K562 (cell line): ENCODE measurements around the gene SLC16A2.

Experiments
- CHD1 ChIP-seq: fragments of 200-600 bp; sonication (generic); IDR thresholded peaks from one replicate; pipeline ENCODE4 v1.6.1; 2012; ENCODE audit warnings: mild to moderate bottlenecking, moderate library complexity, low read length, inconsistent platforms
- EZH2 ChIP-seq: IDR thresholded peaks from 2 replicates; pipeline ENCODE4 v1.6.1; 2012; ENCODE audit warnings: low read depth, mild to moderate bottlenecking, inconsistent platforms, low read length, borderline replicate concordance
- FOXK2 ChIP-seq, 2 experiments: fragments of 450-650 bp; IDR thresholded peaks in 1 of 2; conservative IDR thresholded peaks in 1 of 2; 2 replicates each; pipeline ENCODE4 v1.6.1; 2016; ENCODE audit warnings: low read depth in 2 of 2, mild to moderate bottlenecking in 1 of 2
- FOXM1 ChIP-seq, 2 experiments: fragments of 450-650 bp in 1 of 2; sonication (generic) in 1 of 2; formaldehyde crosslinking in 1 of 2; IDR thresholded peaks; 2 replicates each; pipeline versions ENCODE4 v1.6.1 to v1.9.0; 2017 to 2022; ENCODE audit warnings: low read depth in 2 of 2, mild to moderate bottlenecking in 2 of 2, missing genetic modification reagents in 1 of 2, moderate library complexity in 1 of 2
- POLR2G ChIP-seq: fragments of 200-400 bp; formaldehyde crosslinking; IDR thresholded peaks from 2 replicates; pipeline ENCODE4 v1.6.1; 2017; ENCODE audit warnings: low read depth, mild to moderate bottlenecking, antibody characterized with exemption, low read length, moderate library complexity
- TEAD4 ChIP-seq, 2 experiments: sonication (generic) in 1 of 2; formaldehyde crosslinking in 1 of 2; IDR thresholded peaks; 2 replicates each; pipeline versions ENCODE4 v1.6.1 to v1.8.0; 2012 to 2022; ENCODE audit warnings: borderline replicate concordance in 1 of 2, inconsistent platforms in 1 of 2, low read length in 1 of 2, mild to moderate bottlenecking in 1 of 2, missing genetic modification reagents in 1 of 2
- TF ChIP-seq, protein P1 (sequence below), 3 experiments: fragments of 200-800 bp in 1 of 3; sonication (Bioruptor generic) in 1 of 3; sonication (generic) in 1 of 3; formaldehyde crosslinking in 1 of 3; IDR thresholded peaks; 2 replicates each; pipeline versions ENCODE4 v1.6.1 to v1.8.0; 2016 to 2022; ENCODE audit warnings: mild to moderate bottlenecking in 2 of 3, missing compliant biosample characterization in 2 of 3, missing genetic modification characterization in 2 of 3, missing genetic modification reagents in 1 of 3
- TF ChIP-seq, protein P2 (sequence below), 2 experiments: IDR thresholded peaks; 2 replicates each; pipeline ENCODE4 v1.6.1; 2012; ENCODE audit warnings: improper control_type of control experiment in 2 of 2, low read depth in 2 of 2, low read length in 2 of 2, borderline replicate concordance in 1 of 2
- TF ChIP-seq, protein P3 (sequence below): fragments of 250-450 bp; sonication (Bioruptor Pico); IDR thresholded peaks from 2 replicates; pipeline ENCODE4 v1.5.1; 2021; ENCODE audit warnings: mild to moderate bottlenecking
- TF ChIP-seq, protein P4 (sequence below), 3 experiments: IDR thresholded peaks in 2 of 3; conservative IDR thresholded peaks in 1 of 3; 2 replicates each; pipeline ENCODE4 v1.5.1; 2011 to 2012; ENCODE audit warnings: low read length in 3 of 3, mild to moderate bottlenecking in 3 of 3, control low read depth in 2 of 3, improper control_type of control experiment in 1 of 3, inconsistent platforms in 1 of 3, low read depth in 1 of 3, mixed read lengths in 1 of 3, moderate library complexity in 1 of 3; ENCODE audit not compliant: insufficient read depth in 2 of 3

DNA sequence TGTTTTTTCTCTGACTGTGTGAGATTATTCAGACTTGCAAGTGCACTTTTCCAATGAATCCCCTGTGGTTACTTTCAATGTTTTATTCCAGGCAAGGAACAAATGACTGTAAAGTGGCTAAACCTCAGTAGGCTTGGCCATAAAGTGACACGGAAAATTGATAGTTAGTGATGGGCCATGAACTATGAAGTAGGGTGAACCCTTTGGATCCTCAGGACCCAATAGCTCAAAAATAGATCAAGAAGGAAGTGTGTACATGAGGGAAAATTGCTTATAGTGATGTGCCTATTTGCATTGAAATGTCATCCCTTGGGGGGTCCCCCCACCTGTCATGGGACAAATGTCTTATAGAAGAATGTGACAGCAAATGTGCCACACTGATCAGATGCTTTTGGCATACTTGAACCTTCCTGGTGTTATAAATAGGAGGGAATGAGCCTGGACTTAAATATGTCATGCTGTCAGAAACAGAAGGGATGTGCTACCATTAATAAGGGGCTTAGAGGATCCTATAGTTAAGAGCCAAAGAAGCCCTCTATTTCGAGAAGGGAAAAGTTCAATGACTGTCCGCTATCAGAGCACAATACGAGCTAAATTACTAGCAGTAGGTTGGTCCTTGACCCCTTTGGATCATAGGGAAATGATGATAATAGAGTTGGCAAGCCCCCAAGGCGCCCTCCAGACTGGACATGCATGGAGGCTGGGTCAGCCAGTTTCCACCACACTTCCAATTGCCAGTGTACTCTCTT is 30.3 kb downstream of the SLC16A2 start:
- TF ChIP-seq, protein P1, sequence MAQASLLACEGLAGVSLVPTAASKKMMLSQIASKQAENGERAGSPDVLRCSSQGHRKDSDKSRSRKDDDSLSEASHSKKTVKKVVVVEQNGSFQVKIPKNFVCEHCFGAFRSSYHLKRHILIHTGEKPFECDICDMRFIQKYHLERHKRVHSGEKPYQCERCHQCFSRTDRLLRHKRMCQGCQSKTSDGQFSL (CRISPR knock-in tag; IDR thresholded peaks at IDR 0.05) = no peak
- TF ChIP-seq, protein P1 (tag; IDR thresholded peaks at IDR 0.05) = no peak
- TF ChIP-seq, protein P2, sequence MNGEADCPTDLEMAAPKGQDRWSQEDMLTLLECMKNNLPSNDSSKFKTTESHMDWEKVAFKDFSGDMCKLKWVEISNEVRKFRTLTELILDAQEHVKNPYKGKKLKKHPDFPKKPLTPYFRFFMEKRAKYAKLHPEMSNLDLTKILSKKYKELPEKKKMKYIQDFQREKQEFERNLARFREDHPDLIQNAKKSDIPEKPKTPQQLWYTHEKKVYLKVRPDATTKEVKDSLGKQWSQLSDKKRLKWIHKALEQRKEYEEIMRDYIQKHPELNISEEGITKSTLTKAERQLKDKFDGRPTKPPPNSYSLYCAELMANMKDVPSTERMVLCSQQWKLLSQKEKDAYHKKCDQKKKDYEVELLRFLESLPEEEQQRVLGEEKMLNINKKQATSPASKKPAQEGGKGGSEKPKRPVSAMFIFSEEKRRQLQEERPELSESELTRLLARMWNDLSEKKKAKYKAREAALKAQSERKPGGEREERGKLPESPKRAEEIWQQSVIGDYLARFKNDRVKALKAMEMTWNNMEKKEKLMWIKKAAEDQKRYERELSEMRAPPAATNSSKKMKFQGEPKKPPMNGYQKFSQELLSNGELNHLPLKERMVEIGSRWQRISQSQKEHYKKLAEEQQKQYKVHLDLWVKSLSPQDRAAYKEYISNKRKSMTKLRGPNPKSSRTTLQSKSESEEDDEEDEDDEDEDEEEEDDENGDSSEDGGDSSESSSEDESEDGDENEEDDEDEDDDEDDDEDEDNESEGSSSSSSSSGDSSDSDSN (IDR thresholded peaks at IDR 0.05; ENCODE audit: borderline replicate concordance in 1 of 2, low read depth in 2 of 2, low read length in 2 of 2) = no peak
- TF ChIP-seq, protein P3, sequence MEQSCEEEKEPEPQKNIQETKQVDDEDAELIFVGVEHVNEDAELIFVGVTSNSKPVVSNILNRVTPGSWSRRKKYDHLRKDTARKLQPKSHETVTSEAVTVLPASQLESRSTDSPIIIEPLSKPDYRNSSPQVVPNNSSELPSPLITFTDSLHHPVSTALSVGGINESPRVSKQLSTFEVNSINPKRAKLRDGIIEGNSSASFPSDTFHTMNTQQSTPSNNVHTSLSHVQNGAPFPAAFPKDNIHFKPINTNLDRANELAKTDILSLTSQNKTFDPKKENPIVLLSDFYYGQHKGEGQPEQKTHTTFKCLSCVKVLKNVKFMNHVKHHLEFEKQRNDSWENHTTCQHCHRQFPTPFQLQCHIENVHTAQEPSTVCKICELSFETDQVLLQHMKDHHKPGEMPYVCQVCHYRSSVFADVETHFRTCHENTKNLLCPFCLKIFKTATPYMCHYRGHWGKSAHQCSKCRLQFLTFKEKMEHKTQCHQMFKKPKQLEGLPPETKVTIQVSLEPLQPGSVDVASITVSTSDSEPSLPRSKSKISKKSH (CRISPR knock-in tag) = no peak
- TF ChIP-seq CHD1 (no peak), FOXM1 (IDR thresholded peaks at IDR 0.05; ENCODE audit: low read depth) (no peak), FOXM1 (CRISPR knock-in tag; IDR thresholded peaks at IDR 0.05; ENCODE audit: low read depth) (no peak), TEAD4 (IDR thresholded peaks at IDR 0.05; ENCODE audit: low read length) (no peak), TEAD4 (CRISPR knock-in tag; IDR thresholded peaks at IDR 0.05; ENCODE audit: borderline replicate concordance) (no peak), FOXK2 (conservative IDR thresholded peaks at IDR 0.05 in 1 of 2, IDR thresholded peaks at IDR 0.05 in 1 of 2; ENCODE audit: low read depth in 2 of 2) (no peak), EZH2 (no peak), POLR2G (no peak)
- TF ChIP-seq, protein P4, sequence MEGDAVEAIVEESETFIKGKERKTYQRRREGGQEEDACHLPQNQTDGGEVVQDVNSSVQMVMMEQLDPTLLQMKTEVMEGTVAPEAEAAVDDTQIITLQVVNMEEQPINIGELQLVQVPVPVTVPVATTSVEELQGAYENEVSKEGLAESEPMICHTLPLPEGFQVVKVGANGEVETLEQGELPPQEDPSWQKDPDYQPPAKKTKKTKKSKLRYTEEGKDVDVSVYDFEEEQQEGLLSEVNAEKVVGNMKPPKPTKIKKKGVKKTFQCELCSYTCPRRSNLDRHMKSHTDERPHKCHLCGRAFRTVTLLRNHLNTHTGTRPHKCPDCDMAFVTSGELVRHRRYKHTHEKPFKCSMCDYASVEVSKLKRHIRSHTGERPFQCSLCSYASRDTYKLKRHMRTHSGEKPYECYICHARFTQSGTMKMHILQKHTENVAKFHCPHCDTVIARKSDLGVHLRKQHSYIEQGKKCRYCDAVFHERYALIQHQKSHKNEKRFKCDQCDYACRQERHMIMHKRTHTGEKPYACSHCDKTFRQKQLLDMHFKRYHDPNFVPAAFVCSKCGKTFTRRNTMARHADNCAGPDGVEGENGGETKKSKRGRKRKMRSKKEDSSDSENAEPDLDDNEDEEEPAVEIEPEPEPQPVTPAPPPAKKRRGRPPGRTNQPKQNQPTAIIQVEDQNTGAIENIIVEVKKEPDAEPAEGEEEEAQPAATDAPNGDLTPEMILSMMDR (IDR thresholded peaks at IDR 0.05 in 2 of 3, conservative IDR thresholded peaks at IDR 0.05 in 1 of 3; ENCODE audit: insufficient read depth in 2 of 3, low read depth in 1 of 3, low read length in 3 of 3) = no peak
